H1 (cell line): ENCODE data around the gene DBP. TPM values are rescaled to one million over a fixed set of nuclear protein-coding genes. Genes with fewer than 3 reads are reported as not detected.

Source experiments
- CTCF ChIA-PET: fragments of 300-600 bp; sonication (Branson Sonifier 250); formaldehyde crosslinking; loops from one replicate; lab custom pipeline; 2021; ENCODE audit not compliant: partially characterized antibody; lab: Charles Lee
- POLR2A ChIA-PET: fragments of 300-600 bp; sonication (Branson Sonifier 250); formaldehyde crosslinking; loops from one replicate; lab custom pipeline; 2021; ENCODE audit warnings: inconsistent platforms; ENCODE audit not compliant: partially characterized antibody; lab: Charles Lee
- DNase-seq, 2 experiments: peaks; one replicate each; pipeline versions ENCODE4 v3.0.0 to v3.0.0-alpha.2; 2010 to 2022; ENCODE audit warnings: low spot score in 2 of 2, low read depth in 1 of 2, mixed read lengths in 1 of 2
- FAIRE-seq: peaks from 2 replicates; lab custom pipeline; 2011; peaks lifted over from hg19 to GRCh38; lab: Jason Lieb, UNC
- H2AFZ ChIP-seq: 2 replicates; pipeline ENCODE4 v1.8.1; 2012; ENCODE audit warnings: low read length, inconsistent platforms
- H2AK5ac ChIP-seq: 2 replicates; pipeline ENCODE4 v1.6.1; 2013; ENCODE audit warnings: low read depth, low read length
- H2BK120ac ChIP-seq: replicated peaks from 2 replicates; pipeline ENCODE3; 2013; ENCODE audit warnings: low read depth, low read length, inconsistent platforms
- H2BK12ac ChIP-seq: 2 replicates; pipeline ENCODE4 v1.6.1; 2013; ENCODE audit warnings: low read depth, low read length
- H2BK15ac ChIP-seq: 2 replicates; pipeline ENCODE4 v1.6.1; 2013; ENCODE audit warnings: low read length
- H2BK20ac ChIP-seq: 2 replicates; pipeline ENCODE4 v1.6.1; 2013; ENCODE audit warnings: low read length
- H2BK5ac ChIP-seq: 2 replicates; pipeline ENCODE4 v1.6.1; 2013; ENCODE audit warnings: low read depth, low read length
- H3K14ac ChIP-seq: 2 replicates; pipeline ENCODE4 v1.6.1; 2013; ENCODE audit warnings: inconsistent platforms; ENCODE audit not compliant: insufficient read length
- H3K18ac ChIP-seq: 2 replicates; pipeline ENCODE4 v1.6.1; 2013; ENCODE audit warnings: low read length; ENCODE audit errors: extremely low read depth
- H3K23ac ChIP-seq: 2 replicates; pipeline ENCODE4 v1.6.1; 2013; ENCODE audit warnings: inconsistent platforms; ENCODE audit not compliant: insufficient read length
- H3K23me2 ChIP-seq: 2 replicates; pipeline ENCODE4 v1.6.1; 2013; ENCODE audit warnings: low read depth, low read length
- H3K27ac ChIP-seq: 2 replicates; pipeline ENCODE4 v1.6.1; 2011; ENCODE audit warnings: low read depth, low read length, inconsistent platforms
- H3K27me3 ChIP-seq, 4 experiments: replicated peaks in 1 of 4; 1 replicate in 1 of 4; 2 replicates in 3 of 4; pipeline versions ENCODE4 v1.6.1 to v1.8.1; 2011 to 2013; ENCODE audit warnings: low read length in 3 of 4, mild to moderate bottlenecking in 3 of 4, inconsistent platforms in 2 of 4, mixed read lengths in 2 of 4, moderate library complexity in 1 of 4; ENCODE audit not compliant: control insufficient read depth in 3 of 4, insufficient read depth in 3 of 4; ENCODE audit errors: extremely low read depth in 1 of 4
- H3K36me3 ChIP-seq, 4 experiments: 2 replicates each; pipeline versions ENCODE4 v1.6.1 to v1.8.1; 2011 to 2013; ENCODE audit warnings: mild to moderate bottlenecking in 4 of 4, low read length in 3 of 4, moderate library complexity in 2 of 4, control low read depth in 1 of 4, inconsistent platforms in 1 of 4; ENCODE audit not compliant: insufficient read depth in 4 of 4, control insufficient read depth in 2 of 4
- H3K4ac ChIP-seq: replicated peaks from 2 replicates; pipeline ENCODE3; 2013; ENCODE audit warnings: low read length, low read depth, mixed read lengths, inconsistent platforms; ENCODE audit not compliant: insufficient read length
- H3K4me1 ChIP-seq, 4 experiments: replicated peaks in 1 of 4; 1 replicate in 1 of 4; 2 replicates in 3 of 4; pipeline versions ENCODE4 v1.6.1 to v1.8.1; 2011 to 2013; ENCODE audit warnings: low read length in 3 of 4, inconsistent platforms in 2 of 4, mixed read lengths in 1 of 4; ENCODE audit not compliant: insufficient read depth in 4 of 4, control insufficient read depth in 3 of 4
- H3K4me2 ChIP-seq, 2 experiments: 2 replicates each; pipeline versions ENCODE4 v1.6.1 to v1.8.1; 2011 to 2013; ENCODE audit warnings: low read depth in 2 of 2, low read length in 2 of 2, control low read depth in 1 of 2, inconsistent platforms in 1 of 2, mild to moderate bottlenecking in 1 of 2; ENCODE audit not compliant: insufficient read depth in 1 of 2
- H3K4me3 ChIP-seq, 4 experiments: fragments of 200-600, 300-600 bp in 1 of 4; sonication (generic), shearing (Covaris generic), sonication (Bioruptor Twin) in 1 of 4; 2 replicates each; pipeline versions ENCODE4 v1.5.1 to v1.8.1; 2011 to 2016; ENCODE audit warnings: low read length in 4 of 4, low read depth in 3 of 4, control low read depth in 2 of 4, inconsistent platforms in 2 of 4, mild to moderate bottlenecking in 2 of 4, mixed read lengths in 1 of 4, moderate library complexity in 1 of 4; ENCODE audit not compliant: insufficient read depth in 2 of 4; ENCODE audit errors: extremely low read depth in 1 of 4
- H3K56ac ChIP-seq: replicated peaks from 2 replicates; pipeline ENCODE3; 2013; ENCODE audit warnings: low read depth, mild to moderate bottlenecking, mixed read lengths, low read length, inconsistent platforms; ENCODE audit not compliant: insufficient read length
- H3K79me1 ChIP-seq: 2 replicates; pipeline ENCODE4 v1.6.1; 2013; ENCODE audit warnings: low read depth, low read length, control low read depth
- H3K79me2 ChIP-seq, 2 experiments: 2 replicates each; pipeline versions ENCODE4 v1.6.1 to v1.8.1; 2012 to 2013; ENCODE audit warnings: low read length in 2 of 2, mild to moderate bottlenecking in 2 of 2, inconsistent platforms in 1 of 2; ENCODE audit not compliant: insufficient read depth in 2 of 2, control insufficient read depth in 1 of 2
- H3K9ac ChIP-seq, 4 experiments: replicated peaks in 1 of 4; 1 replicate in 1 of 4; 2 replicates in 3 of 4; pipeline versions ENCODE4 v1.6.1 to v1.8.1; 2011 to 2013; ENCODE audit warnings: low read depth in 3 of 4, low read length in 3 of 4, control low read depth in 2 of 4, mild to moderate bottlenecking in 2 of 4, moderate library complexity in 2 of 4, inconsistent platforms in 1 of 4; ENCODE audit errors: extremely low read depth in 1 of 4
- H3K9me3 ChIP-seq, 2 experiments: 2 replicates each; pipeline versions ENCODE4 v1.6.1 to v1.8.1; 2012 to 2013; ENCODE audit warnings: mild to moderate bottlenecking in 2 of 2, moderate library complexity in 2 of 2, control low read depth in 1 of 2, inconsistent platforms in 1 of 2, low read depth in 1 of 2, low read length in 1 of 2, mixed read lengths in 1 of 2; ENCODE audit not compliant: insufficient read depth in 2 of 2
- H4K20me1 ChIP-seq, 2 experiments: replicated peaks in 1 of 2; 2 replicates each; pipeline versions ENCODE3 to v1.8.1; 2011 to 2013; ENCODE audit warnings: inconsistent platforms in 2 of 2, low read length in 2 of 2, mild to moderate bottlenecking in 1 of 2; ENCODE audit not compliant: insufficient read depth in 2 of 2, control insufficient read depth in 1 of 2
- H4K5ac ChIP-seq: 2 replicates; pipeline ENCODE4 v1.6.1; 2013; ENCODE audit warnings: low read length, low read depth, mixed read lengths, inconsistent platforms; ENCODE audit not compliant: insufficient read length
- H4K8ac ChIP-seq: 2 replicates; pipeline ENCODE4 v1.8.0; 2013; ENCODE audit warnings: mild to moderate bottlenecking, moderate library complexity, low read length, inconsistent platforms; ENCODE audit not compliant: insufficient read depth; ENCODE audit errors: extremely low read depth
- H4K91ac ChIP-seq: replicated peaks from 2 replicates; pipeline ENCODE3; 2013; ENCODE audit warnings: low read length, mixed read lengths, inconsistent platforms; ENCODE audit not compliant: insufficient read length
- ATF3 ChIP-seq: IDR thresholded peaks from 2 replicates; pipeline ENCODE4 v1.6.1; 2011; ENCODE audit warnings: low read depth, mild to moderate bottlenecking, low read length; ENCODE audit not compliant: insufficient read depth
- CEBPB ChIP-seq: IDR thresholded peaks from 2 replicates; pipeline ENCODE4 v1.6.1; 2012; ENCODE audit warnings: low read depth, low read length
- CHD2 ChIP-seq: IDR thresholded peaks from 2 replicates; pipeline ENCODE4 v1.6.1; 2012; ENCODE audit warnings: low read length, improper control_type of control experiment
- EZH2 ChIP-seq: fragments of 200-600 bp; sonication (generic); IDR thresholded peaks from 2 replicates; pipeline ENCODE4 v1.7.1; 2012; ENCODE audit warnings: low read depth, mild to moderate bottlenecking, moderate library complexity, low read length, inconsistent platforms; ENCODE audit not compliant: severe bottlenecking
- JUND ChIP-seq: IDR thresholded peaks from 2 replicates; pipeline ENCODE4 v1.6.1; 2011; ENCODE audit warnings: mild to moderate bottlenecking, improper control_type of control experiment, low read length
- KDM5A ChIP-seq: fragments of 200-600 bp; IDR thresholded peaks from 2 replicates; pipeline ENCODE4 v1.7.1; 2012; ENCODE audit warnings: mild to moderate bottlenecking, low read length, inconsistent platforms, mixed read lengths
- POLR2AphosphoS5 ChIP-seq: IDR thresholded peaks from 2 replicates; pipeline ENCODE4 v1.6.1; 2011; ENCODE audit warnings: low read depth, low read length
- WGBS, 2 experiments: shearing (Covaris generic) in 1 of 2; methylation state at CpG; one replicate each; pipeline versions ENCODE4 v1.1.6 to v1.1.7; 2013 to 2015; ENCODE audit warnings: low lambda C conversion rate in 2 of 2, mixed read lengths in 2 of 2, inconsistent platforms in 1 of 2, low coverage in 1 of 2, missing lambda C conversion rate in 1 of 2; ENCODE audit not compliant: insufficient replicate concordance in 2 of 2, insufficient coverage in 1 of 2, insufficient read length in 1 of 2; ENCODE audit errors: extremely low coverage in 1 of 2, missing lambda C conversion rate in 1 of 2; 5-methylcytosine and 5-hydroxymethylcytosine counted together
- polyA plus RNA-seq, 7 experiments: library from polyadenylated mRNA; depleted of rRNA in 3 of 7; stranded (reverse) in 5 of 7; unstranded in 2 of 7; fragments of >200 nt in 5 of 7; fragments of 200-250 nt in 2 of 7; gene quantifications; 1 replicate in 5 of 7; 2 replicates in 1 of 7; 4 replicates in 1 of 7; pipeline versions ENCODE4 v1.2.1 to v1.2.3, GENCODE V29; 2011 to 2013; ENCODE audit warnings: missing spikeins in 2 of 7, mixed read lengths in 2 of 7
- total RNA-seq: library from RNA; stranded (reverse); fragmentation: NEBNext Ultra II Directional; extraction: Animal tissue kit (Norgen Biotek cat#: 25700); gene quantifications from 2 replicates; pipeline ENCODE4 v1.2.1, GENCODE V29; 2021

DBP gene
- total and polyA plus RNA-seq, 2 of the 8 experiments (the other 6 are each of a cell fraction or from before 2014, with no cell fraction given), result 7.5 to 8.3 TPM

GRCh38 chr19:48603001-48603400, 34.2 kb downstream of the DBP start:
- no peak overlapping the region for H3K23ac ChIP-seq
- no peaks in the 10 kb centered on the region for H3K79me2 ChIP-seq
- no peak overlapping the region for H4K5ac ChIP-seq
- FAIRE-seq, result no peak
- no peak overlapping the region for H3K4me2 ChIP-seq
- no peak overlapping the region for H3K4ac ChIP-seq
- H3K18ac ChIP-seq, result no peak overlapping the region
- H3K14ac ChIP-seq, result no peak overlapping the region
- H2BK5ac ChIP-seq, result no peak overlapping the region
- H2AFZ ChIP-seq, result no peak overlapping the region
- H3K9ac ChIP-seq, result no peak overlapping the region
- H4K8ac ChIP-seq, result peak overlapping the region; percentile 79; the same call in 1 of the 2 replicates
- H2BK12ac ChIP-seq, result no peak overlapping the region
- peaks cover 2% of the 10 kb centered on the region in 2 experiments for H4K20me1 ChIP-seq
- no peaks in the 10 kb centered on the region for H3K27me3 ChIP-seq
- no peaks in the 10 kb centered on the region for H3K36me3 ChIP-seq
- H3K4me3 ChIP-seq, result no peak overlapping the region
- DNase-seq, result no peak
- WGBS, 2 experiments, result 86% methylated on average over 9 of the region's 9 CpGs; no CpG with 5 or more reads in 1 of the 2 experiments
- POLR2A ChIA-PET, result interaction anchor here (27.0 kb wide), 1 partner anchor 20 kb away, joined by 788 read pairs; the partner anchor contains the start of genes DBP, FAM83E, RPL18 and SPHK2
- H3K79me1 ChIP-seq, result no peaks in the 10 kb centered on the region
- H4K91ac ChIP-seq, result no peak overlapping the region
- no peak overlapping the region for H2AK5ac ChIP-seq
- H2BK15ac ChIP-seq, result no peak overlapping the region
- no peak overlapping the region for H2BK120ac ChIP-seq
- H3K9me3 ChIP-seq, result no peaks in the 10 kb centered on the region
- CTCF ChIA-PET, result interaction anchor here (0.6 to 1.4 kb wide), 2 partner anchors 113 to 936 kb away, joined by 3 to 4 read pairs; no protein-coding TSS in a partner anchor
- H3K23me2 ChIP-seq, result no peaks in the 10 kb centered on the region; the same call in 1 of the 2 replicates
- no peak overlapping the region for H3K27ac ChIP-seq
- H3K56ac ChIP-seq, result no peak overlapping the region
- no peak overlapping the region for H2BK20ac ChIP-seq
- H3K4me1 ChIP-seq, result no peaks in the 10 kb centered on the region
- no peak for TF ChIP-seq POLR2AphosphoS5
- TF ChIP-seq CHD2, result no peak
- no peak for TF ChIP-seq EZH2
- no peak for TF ChIP-seq CEBPB
- no peak for TF ChIP-seq JUND
- TF ChIP-seq KDM5A, result no peak
- no peak for TF ChIP-seq ATF3
